SH-SY5Y (cell line): ENCODE data around the gene ARHGAP31.

Experiments used
- GATA2 ChIP-seq: IDR thresholded peaks from 2 replicates; pipeline ENCODE4 v1.6.1; 2011; ENCODE audit warnings: mild to moderate bottlenecking, low read depth, low read length
- GATA3 ChIP-seq: IDR thresholded peaks from 2 replicates; pipeline ENCODE4 v1.6.1; 2011; ENCODE audit warnings: low read depth, mild to moderate bottlenecking, low read length, moderate library complexity

DNA sequence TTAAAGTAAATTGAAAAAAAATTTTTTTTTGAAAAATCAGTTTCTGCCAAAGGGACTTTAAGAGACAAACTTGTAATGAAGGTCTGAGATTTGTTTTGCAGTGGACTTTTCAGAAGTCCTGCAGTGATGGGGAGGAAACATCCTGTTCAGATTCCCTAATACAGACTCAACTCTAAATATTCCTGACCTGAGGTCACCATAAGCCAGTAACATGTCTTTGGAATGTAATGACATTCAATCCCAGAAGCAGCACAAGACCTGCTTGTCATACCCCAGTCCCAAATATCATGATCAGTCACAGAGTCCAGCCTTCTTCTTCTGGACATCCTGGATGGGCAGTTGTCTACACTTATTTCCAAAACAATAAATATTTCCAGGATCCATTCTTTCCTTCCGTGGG is 115.7 kb downstream of the ARHGAP31 start:
- TF ChIP-seq GATA2 (no peak), GATA3 (no peak)
